ENCODE results near the gene CTPS1.

CTPS1 gene

GRCh38 chr1:41009466-41009865 is 30.0 kb downstream of the CTPS1 start (continued):
- no peak for TF ChIP-seq CSRNP3 (CRISPR knock-in tag; IDR thresholded peaks at IDR 0.05)
- TF ChIP-seq TCF4 (CRISPR knock-in tag; IDR thresholded peaks at IDR 0.05; ENCODE audit: borderline replicate concordance) = no peak

- no peak for ATAC-seq
- TF ChIP-seq SNAI2 (CRISPR knock-in tag; IDR thresholded peaks at IDR 0.05) (no peak), ZNF70 (CRISPR knock-in tag; IDR thresholded peaks at IDR 0.05) (no peak), CREB5 (CRISPR knock-in tag; IDR thresholded peaks at IDR 0.05; ENCODE audit: low read depth) (no peak), PPARA (CRISPR knock-in tag; IDR thresholded peaks at IDR 0.05; ENCODE audit: borderline replicate concordance) (no peak)
Observed at GRCh38 chr1:41010345-41010744, 30.8 kb downstream of the CTPS1 start.

GRCh38 chr1:41013024-41013423 is 33.5 kb downstream of the CTPS1 start:
- TF ChIP-seq PATZ1 (CRISPR knock-in tag; IDR thresholded peaks at IDR 0.05; ENCODE audit: borderline replicate concordance) (no peak), POU6F1 (CRISPR knock-in tag; IDR thresholded peaks at IDR 0.05; ENCODE audit: borderline replicate concordance, low read depth) (no peak), ZNF70 (CRISPR knock-in tag; IDR thresholded peaks at IDR 0.05) (no peak), GLIS3 (CRISPR knock-in tag; IDR thresholded peaks at IDR 0.05) (no peak), BACH2 (CRISPR knock-in tag; IDR thresholded peaks at IDR 0.05; ENCODE audit: borderline replicate concordance) (no peak), TOX (CRISPR knock-in tag; IDR thresholded peaks at IDR 0.05; ENCODE audit: borderline replicate concordance) (no peak), RARB (CRISPR knock-in tag; IDR thresholded peaks at IDR 0.05) (no peak), TSHZ2 (CRISPR knock-in tag; IDR thresholded peaks at IDR 0.05) (no peak), ZFP30 (CRISPR knock-in tag; IDR thresholded peaks at IDR 0.05) (no peak), CSRNP3 (CRISPR knock-in tag; IDR thresholded peaks at IDR 0.05) (no peak), PPARA (CRISPR knock-in tag; IDR thresholded peaks at IDR 0.05; ENCODE audit: borderline replicate concordance) (no peak), SNAI2 (CRISPR knock-in tag; IDR thresholded peaks at IDR 0.05) (no peak), ZC3H10 (CRISPR knock-in tag; IDR thresholded peaks at IDR 0.05) (no peak), ARNTL (CRISPR knock-in tag; IDR thresholded peaks at IDR 0.05; ENCODE audit: borderline replicate concordance, low read depth) (no peak), CSDC2 (CRISPR knock-in tag; IDR thresholded peaks at IDR 0.05) (no peak)
- no peak for ATAC-seq

- ATAC-seq = no peak
- no peak for TF ChIP-seq RARB (CRISPR knock-in tag; IDR thresholded peaks at IDR 0.05)
- TF ChIP-seq ZFP3 (CRISPR knock-in tag; IDR thresholded peaks at IDR 0.05) = no peak
- no peak for TF ChIP-seq ISL1 (CRISPR knock-in tag; IDR thresholded peaks at IDR 0.05)
- no peak for TF ChIP-seq PATZ1 (CRISPR knock-in tag; IDR thresholded peaks at IDR 0.05; ENCODE audit: borderline replicate concordance)
- TF ChIP-seq ARNTL (CRISPR knock-in tag; IDR thresholded peaks at IDR 0.05; ENCODE audit: borderline replicate concordance, low read depth) = no peak
- TF ChIP-seq POU6F1 (CRISPR knock-in tag; IDR thresholded peaks at IDR 0.05; ENCODE audit: borderline replicate concordance, low read depth) = no peak
- TF ChIP-seq ZFP30 (CRISPR knock-in tag; IDR thresholded peaks at IDR 0.05) = no peak
- no peak for TF ChIP-seq TCF4 (CRISPR knock-in tag; IDR thresholded peaks at IDR 0.05; ENCODE audit: borderline replicate concordance)
- TF ChIP-seq CSDC2 (CRISPR knock-in tag; IDR thresholded peaks at IDR 0.05) = no peak
- TF ChIP-seq PPARA (CRISPR knock-in tag; IDR thresholded peaks at IDR 0.05; ENCODE audit: borderline replicate concordance) = no peak
- TF ChIP-seq BACH2 (CRISPR knock-in tag; IDR thresholded peaks at IDR 0.05; ENCODE audit: borderline replicate concordance) = no peak
Observed at GRCh38 chr1:41013796-41014195, 34.3 kb downstream of the CTPS1 start.

All from SK-N-SH treated with all-trans-retinoic acid at 6 μM for 48 hours (cell line).